Fibroblast of lung (primary cell): ENCODE data around the gene VPS26C. TPM values are rescaled to one million over a fixed set of nuclear protein-coding genes. Genes with fewer than 3 reads are reported as not detected.
A peak's percentile ranks its signal among the peaks of the same experiment; 100 is the strongest.

Experiments
- DNase-seq, 2 donors: peaks; one replicate each; pipeline versions ENCODE4 v3.0.0 to v3.0.0-alpha.2; 2010; ENCODE audit warnings: low read depth in 2 of 2
- H2AFZ ChIP-seq: 2 replicates; pipeline ENCODE4 v1.5.1; 2012; ENCODE audit warnings: low read length, control low read depth, inconsistent platforms
- H3K27ac ChIP-seq: 2 replicates; pipeline ENCODE4 v1.5.1; 2011; ENCODE audit warnings: low read length, control low read depth; ENCODE audit not compliant: insufficient read depth
- H3K27me3 ChIP-seq: 2 replicates; pipeline ENCODE4 v1.5.1; 2011; ENCODE audit warnings: mild to moderate bottlenecking, low read length; ENCODE audit not compliant: control insufficient read depth, insufficient read depth
- H3K36me3 ChIP-seq: 2 replicates; pipeline ENCODE4 v1.5.1; 2011; ENCODE audit warnings: low read length; ENCODE audit not compliant: control insufficient read depth, insufficient read depth
- H3K4me1 ChIP-seq: 2 replicates; pipeline ENCODE4 v1.5.1; 2011; ENCODE audit warnings: low read length; ENCODE audit not compliant: control insufficient read depth, insufficient read depth; ENCODE audit errors: extremely low read depth
- H3K4me2 ChIP-seq: 2 replicates; pipeline ENCODE4 v1.5.1; 2011; ENCODE audit warnings: low read length, control low read depth; ENCODE audit not compliant: insufficient read depth; ENCODE audit errors: extremely low read depth
- H3K4me3 ChIP-seq, 4 experiments: fragments of 200-600 bp in 1 of 4; sonication (generic) in 1 of 4; replicated peaks in 1 of 4; 2 replicates each; pipeline ENCODE4 v1.5.1; 2011 to 2016; ENCODE audit warnings: low read length in 4 of 4, low read depth in 3 of 4, mild to moderate bottlenecking in 3 of 4, control low read depth in 2 of 4, inconsistent platforms in 1 of 4, mixed read lengths in 1 of 4; ENCODE audit not compliant: insufficient read depth in 1 of 4; ENCODE audit errors: control extremely low read depth in 1 of 4
- H3K79me2 ChIP-seq: 2 replicates; pipeline ENCODE4 v1.5.1; 2012; ENCODE audit warnings: mild to moderate bottlenecking, low read length, inconsistent platforms; ENCODE audit not compliant: control insufficient read depth, insufficient read depth
- H3K9ac ChIP-seq: 2 replicates; pipeline ENCODE4 v1.5.1; 2011; ENCODE audit warnings: mild to moderate bottlenecking, low read length, control low read depth; ENCODE audit not compliant: insufficient read depth
- H3K9me3 ChIP-seq: 2 replicates; pipeline ENCODE4 v1.5.1; 2012; ENCODE audit warnings: low read depth, low read length; ENCODE audit not compliant: control insufficient read depth, insufficient read depth
- H4K20me1 ChIP-seq: 2 replicates; pipeline ENCODE4 v1.5.1; 2011; ENCODE audit warnings: low read length; ENCODE audit not compliant: control insufficient read depth, insufficient read depth; ENCODE audit errors: extremely low read depth
- CTCF ChIP-seq, 2 donors: IDR thresholded peaks in 1 of 2; conservative IDR thresholded peaks in 1 of 2; 1 replicate in 1 of 2; 2 replicates in 1 of 2; pipeline ENCODE4 v1.5.1; 2011 to 2012; ENCODE audit warnings: low read length in 2 of 2, control low read depth in 1 of 2, inconsistent platforms in 1 of 2, low read depth in 1 of 2, mild to moderate bottlenecking in 1 of 2
- EZH2 ChIP-seq: IDR thresholded peaks from 2 replicates; pipeline ENCODE4 v1.5.1; 2012; ENCODE audit warnings: low read length, control low read depth, mild to moderate bottlenecking; ENCODE audit errors: missing control alignments
- polyA plus RNA-seq, 2 donors: library from polyadenylated mRNA; depleted of rRNA in 1 of 2; stranded (reverse) in 1 of 2; unstranded in 1 of 2; fragments of >200 nt; gene quantifications; 2 replicates each; pipeline ENCODE4 v1.2.1, GENCODE V29; 2011 to 2012; ENCODE audit warnings: missing spikeins in 1 of 2
- total RNA-seq: library from RNA; depleted of rRNA; stranded (reverse); fragments of >200 nt; gene quantifications from 2 replicates; pipeline ENCODE4 v1.2.1, GENCODE V29; 2014

The VPS26C gene
- total and polyA plus RNA-seq, 2 donors (not counting 1 experiment from before 2014, with no cell fraction given): 61.4 to 84.4 TPM

DNA sequence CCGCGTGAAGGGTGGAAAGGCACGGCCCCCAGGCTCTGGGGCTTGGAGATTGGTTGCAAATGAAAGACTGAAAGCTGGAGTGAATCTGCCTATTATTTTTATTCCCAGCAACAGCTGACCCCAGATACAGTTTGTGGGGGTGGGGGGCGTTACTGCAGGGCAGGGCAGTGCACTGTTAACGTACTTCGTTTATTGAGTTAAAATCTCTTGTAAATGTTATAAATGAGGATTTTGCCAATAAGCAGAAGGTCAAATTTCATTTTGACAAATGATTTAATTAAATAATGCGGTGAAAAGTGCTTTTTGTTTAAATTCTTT lies 1.0 kb upstream of the VPS26C start:
- Histone ChIP-seq H3K27me3 (no peaks in the 10 kb centered on the region), H3K27ac (peak overlapping the region; percentile 99), H3K4me1 (no peaks in the 10 kb centered on the region), H2AFZ (no peak overlapping the region), H3K4me3 (peak overlapping the region; percentile 71 to 86 (median 75)), H4K20me1 (no peaks in the 10 kb centered on the region), H3K4me2 (peak overlapping the region; percentile 98), H3K9ac (peak overlapping the region; percentile 97), H3K9me3 (no peaks in the 10 kb centered on the region), H3K36me3 (no peaks in the 10 kb centered on the region), H3K79me2 (peaks cover 37% of the 10 kb centered on the region)
- no peak for DNase-seq
- TF ChIP-seq CTCF (conservative IDR thresholded peaks at IDR 0.05 in 1 of 2, IDR thresholded peaks at IDR 0.05 in 1 of 2; ENCODE audit: low read depth in 1 of 2, low read length in 2 of 2) (no peak), EZH2 (no peak)

DNA sequence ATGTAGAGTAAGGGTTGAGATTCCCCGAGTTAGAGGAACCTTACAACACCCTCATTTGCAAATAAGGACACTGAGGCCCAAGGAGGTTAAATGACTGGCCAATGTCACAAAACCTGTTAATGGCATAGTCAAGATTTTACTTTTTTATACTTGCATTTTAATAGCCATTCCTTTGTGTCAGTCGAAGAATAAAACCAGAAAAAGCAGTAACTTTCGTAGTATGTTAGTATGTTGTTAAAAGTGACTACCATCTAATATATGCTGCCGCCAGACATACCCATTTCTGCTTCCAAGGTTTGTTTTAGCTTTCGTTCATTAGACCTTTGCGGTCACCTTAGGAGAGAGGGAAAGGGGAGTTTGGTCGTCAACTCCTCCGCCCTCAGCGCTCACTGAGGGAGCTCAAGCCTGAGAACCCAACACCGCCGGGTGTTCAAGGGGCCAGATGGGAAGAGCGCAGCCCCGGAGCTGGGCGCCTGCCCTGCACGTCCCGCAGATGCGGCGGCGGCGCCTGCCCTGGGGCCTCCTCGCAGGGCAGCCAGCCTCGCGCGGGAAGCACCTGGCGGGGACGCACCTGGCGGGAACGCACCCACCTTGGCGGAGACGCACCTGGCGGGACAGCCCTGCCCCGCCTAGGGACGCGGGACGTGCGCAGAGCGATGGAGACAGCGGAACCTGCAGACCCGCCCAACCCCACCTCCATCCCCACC lies 466 bp downstream of the VPS26C start:
- H3K4me2 ChIP-seq: peak overlapping the region; percentile 98
- peak overlapping the region; percentile 99 for H3K27ac ChIP-seq
- H2AFZ ChIP-seq: no peak overlapping the region
- H4K20me1 ChIP-seq: no peaks in the 10 kb centered on the region
- H3K36me3 ChIP-seq: no peaks in the 10 kb centered on the region
- peaks cover 49% of the 10 kb centered on the region for H3K79me2 ChIP-seq
- peak overlapping the region; percentile 87 for H3K9ac ChIP-seq
- TF ChIP-seq CTCF (conservative IDR thresholded peaks at IDR 0.05 in 1 of 2, IDR thresholded peaks at IDR 0.05 in 1 of 2; ENCODE audit: low read depth in 1 of 2, low read length in 2 of 2) (no peak), EZH2 (no peak)
- H3K4me1 ChIP-seq: no peaks in the 10 kb centered on the region
- H3K9me3 ChIP-seq: no peaks in the 10 kb centered on the region
- peak; percentile 32 to 38 for DNase-seq
- peak overlapping the region; percentile 38 to 87 (median 73) for H3K4me3 ChIP-seq
- H3K27me3 ChIP-seq: no peaks in the 10 kb centered on the region

- DNase-seq: no peak
- Histone ChIP-seq H3K4me1 (no peaks in the 10 kb centered on the region), H3K9ac (no peak overlapping the region), H2AFZ (no peak overlapping the region), H3K4me3 (no peak overlapping the region), H3K4me2 (no peak overlapping the region), H3K9me3 (no peaks in the 10 kb centered on the region), H3K36me3 (no peaks in the 10 kb centered on the region), H4K20me1 (no peaks in the 10 kb centered on the region), H3K27me3 (no peaks in the 10 kb centered on the region), H3K27ac (no peak overlapping the region), H3K79me2 (peaks cover 66% of the 10 kb centered on the region)
- TF ChIP-seq CTCF (conservative IDR thresholded peaks at IDR 0.05 in 1 of 2, IDR thresholded peaks at IDR 0.05 in 1 of 2; ENCODE audit: low read depth in 1 of 2, low read length in 2 of 2) (no peak), EZH2 (no peak)
These were observed 2.3 kb downstream of the VPS26C start for GRCh38 chr21:37264808-37265207.
